GM12878 (cell line): Measurements from ENCODE around the gene MDGA2. TPM values are rescaled to one million over a fixed set of nuclear protein-coding genes. Genes with fewer than 3 reads are reported as not detected.

Experiments used
- ATAC-seq: fragments of 200-7000 bp; cut with Tn5 transposase; 3 replicates; pipeline ENCODE4 v1.9.1; 2020; ENCODE audit warnings: mild to moderate bottlenecking, moderate library complexity
- BruUV-seq: library from RNA; stranded (reverse); fragments of 400-500 nt; replicated peaks from 2 replicates; lab custom pipeline; 2021; lab: Mats Ljungman, UMichigan
- CTCF ChIA-PET: fragments of 300-600 bp; sonication (Branson Sonifier 250); formaldehyde crosslinking; extraction: SDS; loops from one replicate; lab custom pipeline; 2021; ENCODE audit warnings: inconsistent platforms; lab: Yijun Ruan, JAX
- POLR2A ChIA-PET: fragments of 350-600 bp; formaldehyde crosslinking; extraction: SDS; loops from one replicate; lab custom pipeline; 2021; ENCODE audit warnings: inconsistent platforms; lab: Charles Lee
- RAD21 ChIA-PET: fragments of 300-600 bp; sonication (Branson Sonifier 250); formaldehyde crosslinking; loops from one replicate; lab custom pipeline; 2023; ENCODE audit warnings: antibody characterized with exemption; ENCODE audit not compliant: unreplicated experiment; lab: Charles Lee
- SMC1A ChIA-PET: fragments of 300-600 bp; sonication (Branson Sonifier 250); formaldehyde crosslinking; loops from one replicate; lab custom pipeline; 2023; ENCODE audit not compliant: unreplicated experiment, uncharacterized antibody; lab: Charles Lee
- DNase-seq: peaks from one replicate; pipeline ENCODE4 v3.0.0-alpha.2; 2011; ENCODE audit warnings: low read depth, low spot score
- FAIRE-seq: peaks from 3 replicates; lab custom pipeline; 2011; peaks lifted over from hg19 to GRCh38; lab: Jason Lieb, UNC
- H2AFZ ChIP-seq: 2 replicates; pipeline ENCODE4 v1.6.0; 2011; ENCODE audit warnings: low read depth, low read length, control low read depth; ENCODE audit not compliant: control insufficient read depth
- H3K27ac ChIP-seq: 2 replicates; pipeline ENCODE4 v1.5.1; 2011; ENCODE audit warnings: control low read depth; ENCODE audit not compliant: control insufficient read depth, insufficient read depth
- H3K27me3 ChIP-seq, 2 experiments: replicated peaks in 1 of 2; 2 replicates each; pipeline versions ENCODE4 v1.6.0 to v1.6.1; 2011; ENCODE audit warnings: low read length in 1 of 2; ENCODE audit not compliant: control insufficient read depth in 2 of 2, insufficient read depth in 2 of 2
- H3K36me3 ChIP-seq, 2 experiments: 2 replicates each; pipeline ENCODE4 v1.5.1; 2011; ENCODE audit warnings: low read length in 1 of 2; ENCODE audit not compliant: control insufficient read depth in 2 of 2, insufficient read depth in 2 of 2
- H3K4me1 ChIP-seq: 2 replicates; pipeline ENCODE4 v1.6.1; 2011; ENCODE audit warnings: mild to moderate bottlenecking, low read length, moderate library complexity, mixed read lengths; ENCODE audit not compliant: control insufficient read depth, insufficient read depth
- H3K4me2 ChIP-seq: 2 replicates; pipeline ENCODE4 v1.6.0; 2011; ENCODE audit warnings: control low read depth; ENCODE audit not compliant: control insufficient read depth, insufficient read depth
- H3K4me3 ChIP-seq: fragments of 200-600 bp; sonication (generic); 2 replicates; pipeline ENCODE4 v1.5.1; 2016
- H3K79me2 ChIP-seq: 2 replicates; pipeline ENCODE4 v1.6.0; 2011; ENCODE audit warnings: low read length; ENCODE audit not compliant: control insufficient read depth, insufficient read depth
- H3K9ac ChIP-seq: 2 replicates; pipeline ENCODE4 v1.8.0; 2011; ENCODE audit warnings: low read length, control low read depth, mixed read lengths; ENCODE audit not compliant: control insufficient read depth, insufficient read depth
- H3K9me3 ChIP-seq: replicated peaks from 3 replicates; pipeline ENCODE4 v1.5.1; 2011; ENCODE audit warnings: mild to moderate bottlenecking, low read length; ENCODE audit not compliant: control insufficient read depth, insufficient read depth
- H4K20me1 ChIP-seq: 2 replicates; pipeline ENCODE4 v1.6.0; 2011; ENCODE audit not compliant: control insufficient read depth, insufficient read depth
- CEBPB ChIP-seq, 2 experiments: fragments of 150-350 bp in 1 of 2; IDR thresholded peaks; 2 replicates each; pipeline ENCODE4 v1.6.1; 2012 to 2014; ENCODE audit warnings: low read depth in 2 of 2, low read length in 2 of 2, borderline replicate concordance in 1 of 2, inconsistent platforms in 1 of 2
- CHD1 ChIP-seq: IDR thresholded peaks from 2 replicates; pipeline ENCODE4 v1.6.1; 2012; ENCODE audit warnings: low read depth, low read length, improper control_type of control experiment
- ESRRA ChIP-seq: IDR thresholded peaks from 2 replicates; pipeline ENCODE4 v1.6.1; 2012; ENCODE audit warnings: mild to moderate bottlenecking, low read length, improper control_type of control experiment
- GABPA ChIP-seq: IDR thresholded peaks from 2 replicates; pipeline ENCODE4 v1.6.1; 2014; ENCODE audit warnings: antibody characterized with exemption, low read depth, mild to moderate bottlenecking, inconsistent platforms
- HCFC1 ChIP-seq: fragments of 150-350 bp; IDR thresholded peaks from 2 replicates; pipeline ENCODE4 v1.6.1; 2014; ENCODE audit warnings: low read length
- JUND ChIP-seq: IDR thresholded peaks from 2 replicates; pipeline ENCODE4 v1.6.1; 2012; ENCODE audit warnings: low read depth, mild to moderate bottlenecking, low read length, improper control_type of control experiment, moderate library complexity
- MEF2A ChIP-seq: IDR thresholded peaks from 2 replicates; pipeline ENCODE4 v1.6.1; 2011; ENCODE audit warnings: low read depth, mild to moderate bottlenecking, low read length, moderate library complexity; ENCODE audit not compliant: insufficient read depth
- RB1 ChIP-seq: fragments of 450-650 bp; formaldehyde crosslinking; IDR thresholded peaks from 2 replicates; pipeline ENCODE4 v1.6.1; 2017; ENCODE audit warnings: mild to moderate bottlenecking, borderline replicate concordance
- RFX5 ChIP-seq: IDR thresholded peaks from 2 replicates; pipeline ENCODE4 v1.6.1; 2011; ENCODE audit warnings: low read depth, low read length, improper control_type of control experiment
- SKIL ChIP-seq: fragments of 450-650 bp; IDR thresholded peaks from 2 replicates; pipeline ENCODE4 v1.6.1; 2017; ENCODE audit warnings: mild to moderate bottlenecking, low read depth, inconsistent platforms; ENCODE audit not compliant: poor library complexity, severe bottlenecking
- SREBF1 ChIP-seq: IDR thresholded peaks from 2 replicates; pipeline ENCODE4 v1.6.1; 2012; ENCODE audit warnings: mild to moderate bottlenecking, low read length
- YBX1 ChIP-seq: fragments of 450-650 bp; IDR thresholded peaks from 2 replicates; pipeline ENCODE4 v1.6.1; 2016; ENCODE audit warnings: antibody characterized with exemption
- YY1 ChIP-seq: IDR thresholded peaks from 2 replicates; pipeline ENCODE4 v1.6.1; 2011; ENCODE audit warnings: low read depth, mild to moderate bottlenecking, low read length
- ZNF207 ChIP-seq: fragments of 450-650 bp; IDR thresholded peaks from 2 replicates; pipeline ENCODE4 v1.6.1; 2014; ENCODE audit warnings: antibody characterized with exemption, mild to moderate bottlenecking, borderline replicate concordance
- ZNF592 ChIP-seq: fragments of 450-650 bp; IDR thresholded peaks from 2 replicates; pipeline ENCODE4 v1.6.1; 2017; ENCODE audit warnings: mild to moderate bottlenecking, moderate library complexity
- ZNF622 ChIP-seq: fragments of 450-650 bp; IDR thresholded peaks from 2 replicates; pipeline ENCODE4 v1.6.1; 2017; ENCODE audit warnings: mild to moderate bottlenecking, inconsistent platforms
- WGBS: methylation state at CpG from one replicate; pipeline ENCODE4 v1.1.6; 2016; ENCODE audit warnings: low lambda C conversion rate; ENCODE audit not compliant: insufficient replicate concordance, insufficient coverage; ENCODE audit errors: missing lambda C conversion rate; 5-methylcytosine and 5-hydroxymethylcytosine counted together
- in situ Hi-C: fragments of 300-500 bp; cut with MboI; formaldehyde crosslinking; loops from 9 replicates; pipeline ENCODE4 v1.14.3; 2018; ENCODE audit warnings: mixed read lengths
- intact Hi-C: fragments of 100-400 bp; cut with micrococcal nuclease; formaldehyde crosslinking; loops from one replicate; pipeline ENCODE4 v1.14.2; 2022; ENCODE audit not compliant: unreplicated experiment
- polyA plus RNA-seq, 11 experiments: library from polyadenylated mRNA; depleted of rRNA in 4 of 11; unstranded in 6 of 11; stranded (reverse) in 5 of 11; fragments of >200 nt; fragmentation: Nextera tagmentation in 4 of 11; fragmentation: Illumina TruSeq in 1 of 11; extraction: Ambion mirVana in 4 of 11; extraction: Trizol in 1 of 11; gene quantifications; 1 replicate in 1 of 11; 2 replicates in 10 of 11; pipeline versions ENCODE4 v1.2.1 to v1.2.3, GENCODE V29; 2011 to 2016; ENCODE audit warnings: inconsistent platforms in 2 of 11, missing spikeins in 2 of 11, low read depth in 1 of 11
- total RNA-seq, 4 experiments: library from RNA; depleted of rRNA in 3 of 4; stranded (reverse); fragments of >200 nt in 3 of 4; fragmentation: Illumina TruSeq in 1 of 4; extraction: Trizol in 1 of 4; gene quantifications; 2 replicates each; pipeline versions ENCODE4 v1.2.1 to v1.2.3, GENCODE V29; 2013 to 2021

The MDGA2 gene
- total and polyA plus RNA-seq, 10 of the 15 experiments (the other 5 are each of a cell fraction or from before 2014, with no cell fraction given), result not detected

GRCh38 chr14:47008732-47009131, 666.7 kb downstream of the MDGA2 start:
- Histone ChIP-seq H3K27me3 (no peaks in the 10 kb centered on the region), H3K27ac (no peak overlapping the region), H3K9me3 (no peaks in the 10 kb centered on the region), H3K36me3 (no peaks in the 10 kb centered on the region), H3K79me2 (no peaks in the 10 kb centered on the region), H3K4me1 (no peaks in the 10 kb centered on the region), H3K4me3 (no peak overlapping the region), H3K4me2 (no peak overlapping the region), H3K9ac (no peak overlapping the region), H2AFZ (no peak overlapping the region), H4K20me1 (no peaks in the 10 kb centered on the region)
- ChIA-PET CTCF (interaction anchor here (1.2 kb wide), 1 partner anchor 19 kb away, joined by 5 read pairs; no protein-coding TSS in a partner anchor), POLR2A (no interaction called here), RAD21 (no interaction called here), SMC1A (no interaction called here)
- DNase-seq (no peak), ATAC-seq (no peak), FAIRE-seq (no peak)
- no TSS peak for BruUV-seq
- intact Hi-C loops (no loop called here), in situ Hi-C loops (no loop called here)
- WGBS, result 15% methylated on average over 2 of the region's 2 CpGs
- TF ChIP-seq ZNF622, result no peak
- no peak for TF ChIP-seq SKIL
- no peak for TF ChIP-seq ZNF207
- no peak for TF ChIP-seq MEF2A
- TF ChIP-seq YBX1, result no peak
- no peak for TF ChIP-seq YY1
- no peak for TF ChIP-seq ESRRA
- no peak for TF ChIP-seq ZNF592
- TF ChIP-seq RB1, result no peak
- no peak for TF ChIP-seq CHD1
- no peak for TF ChIP-seq HCFC1
- TF ChIP-seq JUND, result no peak
- no peak for TF ChIP-seq SREBF1
- TF ChIP-seq GABPA, result no peak
- no peak for TF ChIP-seq CEBPB (IDR thresholded peaks at IDR 0.05; ENCODE audit: borderline replicate concordance in 1 of 2, low read depth in 2 of 2, low read length in 2 of 2)
- TF ChIP-seq RFX5, result no peak
